NOMO-1 treated with dmso at 0.1 percent for 144 hours (cell line): ENCODE data around the gene PARD3.

Source experiments
- DNase-seq: peaks from one replicate; lab custom pipeline; 2025; ENCODE audit not compliant: unreplicated experiment; lab: John Stamatoyannopoulos, UW

PARD3 gene

DNA sequence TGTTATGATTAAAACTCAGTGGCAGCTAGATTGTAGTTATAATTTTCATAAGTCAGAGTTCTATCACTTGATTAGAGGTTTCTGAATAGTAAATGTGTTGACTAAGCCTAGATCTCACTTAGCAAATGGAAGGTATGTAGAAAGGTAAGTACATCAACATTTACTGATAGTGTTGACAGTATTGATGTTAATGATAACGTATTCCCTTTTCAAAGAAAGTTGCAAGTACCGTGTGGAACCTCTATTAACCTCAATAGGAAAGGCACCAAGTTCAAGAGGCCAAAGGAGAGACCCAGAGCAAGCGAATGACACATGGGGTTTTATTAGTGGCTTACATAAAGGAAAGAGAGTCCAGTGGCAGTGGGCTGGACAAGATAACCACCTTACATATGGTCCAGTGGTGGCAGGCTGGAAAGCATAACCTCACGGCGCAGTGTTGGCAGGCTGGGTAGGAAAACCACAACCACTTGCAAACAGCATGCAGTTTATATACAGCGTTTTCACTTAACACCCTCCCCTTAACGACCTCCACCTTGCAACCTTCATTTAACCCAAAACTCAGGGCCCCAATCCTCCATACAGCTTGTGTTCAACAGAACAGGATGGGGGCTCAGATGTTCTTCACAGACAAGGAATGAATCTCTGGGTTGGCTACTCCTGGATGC is 611.0 kb downstream of the PARD3 start:
- DNase-seq = no peak

DNA sequence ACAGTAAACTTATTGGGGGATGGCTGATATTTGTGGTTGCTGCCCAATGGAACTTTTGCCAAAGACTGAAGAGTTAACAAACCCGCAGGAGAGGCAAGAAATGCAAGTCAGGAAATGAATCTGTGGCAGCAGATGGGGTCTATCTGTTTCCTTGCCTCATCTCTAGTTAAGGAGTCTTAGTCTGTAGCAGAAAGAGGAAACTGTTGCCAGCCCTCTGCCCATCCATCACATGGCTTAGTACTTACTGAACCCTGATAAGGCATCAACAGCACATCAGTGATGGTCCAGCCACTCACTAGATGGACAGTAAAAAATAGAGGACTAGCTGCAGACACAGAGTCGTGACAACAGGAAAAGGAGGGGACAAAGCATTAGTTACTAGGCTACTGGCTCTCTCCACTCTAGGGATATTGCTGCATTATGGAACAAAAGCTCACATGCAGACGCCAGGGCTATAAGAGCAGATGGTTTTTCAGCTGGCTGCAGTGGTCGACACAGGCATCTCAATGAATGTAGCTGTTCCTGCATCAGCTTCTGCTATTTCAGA is 614.7 kb downstream of the PARD3 start:
- no peak for DNase-seq

DNA sequence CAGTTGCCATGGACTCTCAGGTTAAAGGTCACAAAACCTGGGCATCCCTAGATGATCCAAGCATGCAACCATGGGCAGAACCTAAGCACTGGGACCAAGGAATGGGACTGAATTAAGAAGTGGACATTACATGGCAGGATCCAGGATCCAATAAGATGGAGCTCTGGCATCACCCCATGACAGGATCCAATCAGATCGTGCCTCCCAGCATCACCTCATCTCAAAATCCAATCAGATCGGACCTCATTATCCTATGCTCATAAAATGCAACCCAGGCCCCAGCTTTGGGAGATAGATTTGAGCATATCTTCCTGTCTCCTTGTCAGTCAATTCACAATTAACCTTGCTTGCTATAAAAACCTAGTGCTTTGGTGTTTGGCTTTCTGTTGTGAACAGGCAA is 616.1 kb downstream of the PARD3 start:
- DNase-seq = no peak

DNA sequence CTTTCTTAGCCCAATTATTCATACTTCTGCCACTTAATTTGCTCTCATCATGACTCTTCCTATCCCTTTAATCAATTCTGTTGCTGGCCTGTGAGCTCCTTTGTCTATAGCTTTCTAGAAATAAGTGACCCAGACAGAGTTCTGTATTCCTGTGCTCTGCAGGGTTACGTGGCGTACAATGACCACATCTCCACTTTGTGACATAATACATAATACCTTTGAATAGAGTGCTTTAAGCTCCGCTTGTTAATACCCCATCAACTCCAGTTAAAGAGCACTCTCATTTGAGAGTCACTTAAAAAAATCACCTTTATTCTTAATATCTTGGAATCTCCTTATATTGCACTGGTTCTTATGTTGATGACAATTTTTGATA is 619.0 kb downstream of the PARD3 start:
- no peak for DNase-seq

DNA sequence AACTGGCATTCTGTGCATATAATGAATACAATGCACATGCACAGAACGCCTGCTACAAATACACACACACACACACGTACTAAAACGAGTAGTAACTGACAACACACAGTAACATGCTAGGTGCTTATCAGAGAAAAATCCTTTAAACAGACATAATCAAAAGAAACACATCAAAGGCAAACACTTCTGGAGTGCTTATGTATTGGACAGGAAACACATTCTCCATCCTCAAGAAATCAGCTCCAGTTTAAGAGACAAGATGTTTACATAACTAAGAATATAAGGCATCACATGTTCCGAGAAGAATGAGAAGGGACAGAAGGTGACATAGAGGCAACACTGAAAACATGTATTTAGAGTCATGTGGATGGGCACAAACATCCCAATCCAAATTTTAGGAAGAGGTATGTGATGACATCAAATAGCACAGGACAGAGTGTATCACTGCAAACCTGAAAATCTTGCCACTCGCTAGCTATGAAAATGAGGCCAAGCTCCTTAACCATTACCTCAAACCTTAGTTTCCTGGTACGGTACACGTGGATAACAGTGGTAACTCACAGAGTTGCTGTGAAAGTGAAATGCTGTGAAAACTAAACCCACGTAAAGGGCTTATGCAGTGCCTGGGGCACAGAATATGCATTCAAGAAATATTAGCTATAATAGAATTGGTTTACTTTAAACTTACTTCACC is 619.6 kb downstream of the PARD3 start:
- DNase-seq = no peak

DNA sequence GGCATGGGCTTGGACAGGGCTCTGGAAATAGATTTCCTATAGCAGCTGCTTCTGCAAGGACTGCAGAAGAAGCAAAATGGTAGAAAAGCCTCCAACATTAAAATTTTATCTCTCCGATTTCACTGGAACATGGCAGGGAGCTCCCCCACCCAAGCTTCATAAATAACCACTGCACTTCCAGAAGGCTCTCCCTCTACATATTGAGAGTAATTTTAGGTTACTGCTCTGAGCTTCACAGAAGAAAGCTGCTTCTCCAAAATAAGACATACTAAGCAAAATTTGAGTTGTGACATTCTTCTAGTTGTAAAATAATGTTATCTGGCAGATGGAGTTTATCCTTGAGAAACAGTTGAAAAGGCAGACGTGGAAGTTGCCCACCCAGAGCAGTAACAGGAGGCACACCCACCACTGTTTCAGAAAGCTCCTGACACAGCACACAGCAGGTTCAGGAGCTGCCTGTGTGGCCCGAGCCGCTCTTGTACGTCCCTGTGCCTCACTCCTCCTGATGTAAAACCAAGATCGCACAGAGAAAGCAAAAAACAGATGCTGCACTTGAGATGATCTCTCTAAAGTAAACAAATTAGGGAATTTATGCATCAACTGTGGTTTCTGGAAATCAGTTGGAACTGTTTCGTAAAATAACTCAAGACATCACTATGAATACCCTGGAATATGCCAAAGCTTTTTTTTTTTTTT is 621.0 kb downstream of the PARD3 start:
- DNase-seq = no peak

DNA sequence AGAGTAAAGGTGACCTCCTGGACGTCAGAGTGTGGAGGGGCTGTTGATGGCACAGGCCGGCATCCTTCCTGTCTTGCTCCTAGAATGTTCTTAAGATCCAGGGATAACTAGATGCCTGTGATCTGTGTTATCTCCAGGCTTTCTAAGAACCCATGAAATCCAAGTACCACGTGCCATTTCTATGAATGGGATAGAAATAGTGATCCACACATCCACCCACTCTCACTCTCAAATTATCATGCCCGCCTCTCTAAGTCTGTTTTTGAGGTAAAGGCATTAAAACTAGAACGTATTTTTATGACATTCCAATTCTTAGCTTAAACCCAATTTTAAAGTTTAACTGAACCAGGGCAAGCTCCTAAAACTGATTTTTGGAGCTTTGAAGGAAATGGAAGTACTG is 622.5 kb downstream of the PARD3 start:
- DNase-seq = no peak

DNA sequence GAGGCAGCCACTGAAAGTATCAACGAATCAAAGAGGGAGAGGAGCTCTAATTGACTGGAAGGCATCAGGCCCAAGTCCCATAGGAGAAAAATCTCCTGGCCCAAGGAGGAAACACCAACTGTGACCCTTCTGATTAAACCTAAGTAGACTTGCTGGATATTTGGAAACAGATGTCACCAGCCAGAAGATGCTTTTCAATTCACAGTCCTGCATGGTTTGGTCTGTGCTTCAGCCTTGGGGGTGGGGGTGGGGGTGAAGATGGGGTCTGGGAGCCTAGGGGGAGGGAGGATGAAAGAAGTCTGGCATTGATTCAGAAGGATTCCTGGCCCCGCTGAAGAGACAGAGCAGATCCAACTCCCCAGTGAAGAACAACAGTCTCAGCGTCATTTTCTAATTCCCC is 623.7 kb downstream of the PARD3 start:
- no peak for DNase-seq

DNA sequence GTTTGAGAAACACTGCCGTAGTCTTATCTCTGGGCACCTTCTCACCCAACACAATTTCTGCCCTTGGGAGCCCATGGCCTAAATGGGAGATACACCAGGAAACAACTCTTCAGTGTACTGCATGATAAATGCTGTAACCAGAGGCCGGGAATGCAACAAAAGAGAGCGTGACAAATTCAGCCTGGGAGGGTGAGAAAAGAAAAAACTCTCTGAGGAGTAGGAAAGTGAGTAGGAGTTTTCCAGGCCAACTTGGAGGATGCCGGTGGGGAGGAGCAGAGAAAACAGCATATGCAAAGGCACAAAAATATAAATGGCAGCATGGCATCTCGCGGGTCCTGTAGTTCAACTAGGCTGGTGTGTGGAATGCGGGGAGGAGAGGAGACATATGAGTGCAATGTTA is 624.5 kb downstream of the PARD3 start:
- DNase-seq = no peak

DNA sequence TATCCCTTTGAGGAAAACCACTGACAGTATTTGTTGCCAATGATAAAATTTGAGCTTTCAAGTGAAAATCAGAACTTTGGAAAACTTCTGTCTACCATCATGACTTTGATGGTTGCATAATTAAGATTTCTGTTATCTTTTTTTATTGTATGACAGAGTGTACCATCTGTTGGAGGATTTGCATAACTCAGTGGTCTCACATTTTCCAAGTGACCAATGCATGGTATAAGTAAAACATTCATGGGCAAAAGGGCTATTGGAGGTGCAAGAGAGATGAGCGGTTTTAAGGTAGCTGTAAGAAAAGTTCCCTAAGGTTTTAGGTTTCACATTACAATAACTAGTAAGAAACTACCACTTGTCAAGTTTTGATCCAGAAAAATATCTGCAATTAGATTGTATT is 625.3 kb downstream of the PARD3 start:
- DNase-seq = no peak

DNA sequence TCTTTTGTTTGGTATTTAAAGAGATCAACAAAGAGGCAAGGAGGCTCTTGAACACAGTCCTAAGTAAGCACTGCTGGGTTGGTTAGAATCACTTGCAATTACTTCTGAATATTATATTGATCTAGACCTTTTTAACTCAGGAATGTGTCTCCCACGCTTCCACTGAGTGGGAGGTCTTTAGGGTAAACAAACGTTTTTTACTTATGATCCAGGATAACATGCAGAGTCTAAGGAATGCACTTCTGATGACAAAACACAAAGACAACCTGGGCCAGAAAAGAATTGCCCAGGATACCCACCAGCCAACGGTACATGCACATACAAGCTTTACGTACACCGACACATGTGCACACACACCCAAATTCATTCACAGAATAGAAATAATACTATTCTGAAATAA is 626.9 kb downstream of the PARD3 start:
- no peak for DNase-seq

DNA sequence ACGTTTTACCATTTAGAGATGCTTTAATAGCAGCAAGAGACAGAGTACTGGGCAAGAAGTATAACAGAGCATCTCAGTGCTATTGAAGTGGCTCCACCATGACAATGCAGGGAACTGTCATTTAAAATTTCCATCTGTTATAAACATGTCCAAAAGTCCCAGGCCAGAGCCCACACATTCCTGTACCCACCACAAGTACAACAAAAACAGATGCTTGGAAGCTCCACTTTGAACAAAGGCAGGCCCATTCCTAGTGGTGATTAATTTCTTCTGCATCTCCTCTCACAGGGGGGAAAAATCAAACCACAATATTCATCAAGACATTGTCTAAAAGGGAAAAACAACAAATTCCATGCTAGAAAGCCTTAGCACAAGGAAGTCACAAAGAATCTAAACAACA is 627.9 kb downstream of the PARD3 start:
- DNase-seq = no peak

DNA sequence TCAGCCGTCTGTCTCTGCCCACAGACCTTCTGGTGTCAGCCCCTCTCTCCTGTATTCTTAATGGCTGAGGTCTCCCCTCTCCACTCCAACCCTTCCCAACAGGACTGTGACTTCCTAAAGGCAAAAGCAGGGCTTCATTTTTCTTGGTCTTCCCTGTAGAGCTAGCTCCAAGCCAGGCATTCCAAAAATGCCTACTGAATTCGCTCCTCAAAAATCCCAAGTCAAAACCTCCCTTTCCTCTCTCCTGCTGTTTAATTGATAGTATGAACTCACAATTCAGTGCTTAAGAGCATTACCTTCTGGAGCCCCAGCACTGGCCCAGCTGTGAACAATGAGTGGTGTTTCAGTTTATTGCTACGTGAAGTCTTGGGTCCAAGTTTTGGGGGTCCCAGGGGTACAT is 628.4 kb downstream of the PARD3 start:
- DNase-seq = no peak

DNA sequence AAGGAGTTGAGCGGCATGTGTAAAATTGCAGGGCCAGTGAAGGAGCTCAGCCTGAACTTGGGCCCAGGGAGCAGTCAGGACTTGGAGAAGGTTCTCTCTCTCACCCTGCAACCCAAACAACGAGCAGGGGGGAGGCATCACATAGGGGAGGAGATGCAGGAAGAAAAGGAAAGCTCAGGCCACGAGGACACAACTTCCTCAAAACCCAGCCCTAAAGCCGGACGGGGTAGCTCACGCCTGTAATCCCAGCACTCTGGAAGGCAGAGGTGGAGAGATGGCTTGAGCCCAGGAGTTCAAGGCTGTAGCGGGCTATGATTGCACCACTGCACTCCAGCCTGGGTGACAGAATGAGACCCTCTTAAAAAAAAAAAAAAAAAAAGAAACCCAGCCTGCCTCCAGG is 629.1 kb downstream of the PARD3 start:
- DNase-seq = no peak

DNA sequence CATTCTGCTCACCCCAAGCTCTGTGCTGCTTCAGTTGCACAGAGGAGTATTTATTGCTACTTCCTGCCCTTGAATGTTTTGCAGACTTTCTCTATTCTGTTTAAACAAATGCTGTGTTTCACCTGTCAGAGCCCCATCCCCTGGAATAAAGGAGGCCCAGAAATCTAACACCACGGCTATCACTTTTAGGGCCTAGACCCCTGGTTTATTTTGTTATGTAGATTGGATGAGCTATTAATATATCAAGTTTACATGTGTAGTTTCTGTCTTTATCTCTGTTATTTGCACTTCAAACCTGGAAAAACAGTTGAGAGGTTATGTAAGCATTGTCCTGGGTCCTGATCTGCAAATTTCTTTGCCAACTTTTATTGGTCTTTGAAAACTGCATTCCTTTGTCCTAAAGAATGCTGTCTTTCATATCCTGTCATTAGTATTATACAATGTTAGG is 630.1 kb downstream of the PARD3 start:
- no peak for DNase-seq

DNA sequence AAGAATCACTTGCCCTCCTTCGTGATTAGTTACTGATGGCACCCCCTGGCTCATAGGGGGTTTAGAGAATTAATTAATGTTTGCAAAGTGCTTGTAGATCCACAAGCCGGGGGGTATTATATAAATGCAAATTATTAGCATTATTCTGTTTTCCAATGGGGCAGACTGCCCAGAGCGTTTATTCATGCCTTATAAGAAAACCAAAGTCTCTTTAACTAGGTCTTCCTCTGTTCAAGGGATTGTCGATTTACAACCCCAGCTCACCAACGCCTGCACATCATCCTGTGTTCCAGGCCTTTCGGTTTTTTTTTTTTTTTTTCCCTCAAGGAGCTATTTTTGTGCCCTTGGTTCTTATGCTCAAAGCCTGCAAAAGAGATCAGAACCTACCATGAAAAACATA is 630.7 kb downstream of the PARD3 start:
- no peak for DNase-seq

DNA sequence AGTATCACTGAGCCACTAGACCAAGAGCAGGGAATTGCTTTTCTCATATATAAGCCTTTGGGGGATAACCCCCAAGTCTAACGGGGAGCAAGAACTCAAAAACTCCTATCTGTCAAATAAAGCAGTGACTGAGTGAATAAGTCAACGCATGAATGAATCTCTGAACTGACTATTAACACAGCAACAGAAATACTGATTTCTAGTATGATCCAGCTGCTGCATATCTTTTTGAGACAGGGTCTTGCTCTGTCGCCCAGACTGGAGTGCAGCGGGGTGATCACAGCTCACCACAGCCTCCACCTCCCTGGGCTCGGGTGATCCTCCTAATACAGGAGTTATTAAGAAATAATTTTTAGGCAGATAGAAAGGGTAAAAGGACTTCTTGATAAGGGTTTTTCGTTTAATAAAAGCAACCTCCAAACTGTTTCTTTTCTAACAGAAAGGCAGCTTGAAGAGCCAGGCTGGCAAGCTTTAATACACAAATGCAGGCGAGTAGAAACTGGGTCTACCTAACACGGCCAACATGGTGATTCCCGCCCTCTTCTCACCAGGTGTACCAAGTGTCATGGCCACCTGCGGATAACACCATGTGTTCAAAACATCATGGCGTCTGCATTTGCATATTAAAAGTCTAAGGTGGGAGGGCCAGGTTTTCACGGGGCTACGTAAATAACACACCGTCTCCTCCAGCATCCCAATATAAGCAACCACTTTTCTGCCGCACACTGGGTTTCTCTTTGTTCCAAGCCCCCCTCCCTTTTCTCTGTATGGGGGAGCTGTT is 631.9 kb downstream of the PARD3 start:
- no peak for DNase-seq

DNA sequence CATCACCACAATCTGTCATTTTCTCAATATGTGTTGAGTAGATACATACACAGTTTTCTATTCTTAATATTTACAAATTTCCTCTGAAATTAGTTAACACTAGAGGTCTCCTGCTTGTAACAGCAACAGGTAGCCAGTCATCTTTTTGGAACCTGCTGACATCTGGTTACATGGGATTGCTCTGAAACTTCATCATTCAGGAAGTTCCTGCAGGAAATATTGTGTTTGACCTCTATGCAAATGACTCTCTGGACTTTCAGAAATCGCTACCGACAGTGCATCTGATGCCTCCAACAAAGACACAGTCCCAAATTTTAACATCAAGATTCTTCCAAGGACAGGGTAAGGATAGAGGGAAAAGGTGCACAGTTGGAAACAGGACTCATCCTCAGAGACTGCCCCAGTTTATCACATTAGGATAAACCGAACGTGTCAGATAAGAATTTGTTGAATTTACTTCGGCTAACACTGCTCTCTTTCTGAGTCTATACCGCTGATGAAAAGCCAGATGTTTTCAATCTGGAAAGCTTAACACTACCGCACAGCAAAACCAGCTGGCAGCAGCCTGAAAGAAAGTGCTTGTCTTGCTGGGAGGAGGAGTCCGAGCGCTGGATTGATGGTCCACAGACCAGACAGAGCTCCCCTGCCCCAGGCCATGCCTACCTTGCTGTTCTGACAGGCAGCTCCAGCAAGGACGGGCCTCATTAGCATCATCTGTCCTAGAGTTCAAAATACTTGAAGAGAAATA is 633.4 kb downstream of the PARD3 start:
- no peak for DNase-seq

DNA sequence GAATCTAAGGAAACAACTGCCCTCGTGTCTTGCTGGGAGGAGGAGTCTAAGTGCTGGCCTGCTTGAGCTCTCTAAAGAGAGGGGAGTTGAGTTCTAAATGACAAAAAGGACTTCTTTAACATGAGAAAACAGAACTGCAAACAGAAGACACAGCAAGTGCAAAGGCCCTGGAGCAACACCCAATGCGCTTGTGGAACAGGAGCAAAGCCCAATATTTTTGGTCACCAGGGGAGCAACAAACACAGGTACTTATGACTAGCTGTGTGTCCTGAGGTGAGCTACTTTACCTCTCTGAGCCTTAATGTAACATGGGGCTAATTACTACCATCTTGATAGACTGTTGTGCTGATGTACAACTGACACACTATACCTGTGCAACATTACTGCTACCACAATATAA is 634.3 kb downstream of the PARD3 start:
- DNase-seq = no peak

DNA sequence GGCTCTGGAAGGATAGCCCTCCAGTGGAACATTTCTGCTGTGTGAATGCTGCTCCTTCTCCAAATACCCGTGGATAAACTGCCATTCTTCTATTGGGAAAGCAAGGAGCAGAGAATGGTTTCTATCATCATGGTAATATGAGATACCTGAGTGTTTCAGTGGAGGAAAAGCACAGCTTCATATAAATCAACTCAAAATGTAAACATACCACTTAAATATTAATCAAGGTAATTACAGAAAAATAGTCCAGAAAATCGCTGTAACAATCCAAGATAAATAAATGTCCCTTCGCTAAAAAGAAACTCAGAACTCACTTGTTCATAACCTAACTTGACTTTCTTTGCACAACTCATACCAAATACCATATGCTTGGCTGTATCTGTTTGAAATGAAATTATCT is 635.8 kb downstream of the PARD3 start:
- DNase-seq = no peak

DNA sequence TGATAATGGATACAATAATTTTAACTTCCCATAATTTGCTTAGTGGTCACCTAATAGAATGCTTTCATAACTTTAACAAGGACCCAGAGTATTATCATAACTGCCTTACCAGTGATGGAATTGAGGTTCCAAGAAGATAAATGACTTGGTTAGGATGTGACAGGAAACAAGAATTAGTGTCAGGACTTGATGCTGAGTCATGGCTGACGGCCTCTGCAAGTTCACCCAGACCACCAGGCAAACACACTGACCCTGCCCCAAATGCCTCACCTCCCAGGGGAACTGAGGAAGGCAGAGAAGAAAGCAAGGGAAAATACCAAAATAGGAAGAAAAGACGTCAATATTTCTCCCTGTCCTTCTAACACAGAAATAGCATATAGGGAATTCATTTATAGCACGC is 636.3 kb downstream of the PARD3 start:
- no peak for DNase-seq
